H1 (cell line): ENCODE data around the gene DGCR6L. TPM values are rescaled to one million over a fixed set of nuclear protein-coding genes. Genes with fewer than 3 reads are reported as not detected.

Source experiments
- KDM4A ChIP-seq: IDR thresholded peaks from one replicate; pipeline ENCODE4 v1.7.1; 2012; ENCODE audit warnings: low read depth, mild to moderate bottlenecking, moderate library complexity, low read length, inconsistent platforms; ENCODE audit not compliant: severe bottlenecking
- POLR2AphosphoS5 ChIP-seq: IDR thresholded peaks from 2 replicates; pipeline ENCODE4 v1.6.1; 2011; ENCODE audit warnings: low read depth, low read length
- RNF2 ChIP-seq: fragments of 200-900, 300-1000 bp; sonication (generic); IDR thresholded peaks from 2 replicates; pipeline ENCODE4 v1.7.1; 2016; ENCODE audit warnings: borderline replicate concordance, low read depth, mild to moderate bottlenecking, antibody characterized with exemption, low read length; ENCODE audit not compliant: poor library complexity, severe bottlenecking; ENCODE audit errors: missing control alignments
- TAF1 ChIP-seq: IDR thresholded peaks from 2 replicates; pipeline ENCODE4 v1.6.1; 2011; ENCODE audit warnings: mild to moderate bottlenecking, low read depth, low read length
- polyA plus RNA-seq, 7 experiments: library from polyadenylated mRNA; depleted of rRNA in 3 of 7; stranded (reverse) in 5 of 7; unstranded in 2 of 7; fragments of >200 nt in 5 of 7; fragments of 200-250 nt in 2 of 7; gene quantifications; 1 replicate in 5 of 7; 2 replicates in 1 of 7; 4 replicates in 1 of 7; pipeline versions ENCODE4 v1.2.1 to v1.2.3, GENCODE V29; 2011 to 2013; ENCODE audit warnings: missing spikeins in 2 of 7, mixed read lengths in 2 of 7
- total RNA-seq: library from RNA; stranded (reverse); fragmentation: NEBNext Ultra II Directional; extraction: Animal tissue kit (Norgen Biotek cat#: 25700); gene quantifications from 2 replicates; pipeline ENCODE4 v1.2.1, GENCODE V29; 2021
- TF ChIP-seq, protein P1 (sequence below), 3 experiments: IDR thresholded peaks; 1 replicate in 2 of 3; 2 replicates in 1 of 3; pipeline versions ENCODE4 v1.5.1 to v1.6.1; 2011; ENCODE audit warnings: low read length in 3 of 3, mild to moderate bottlenecking in 3 of 3, inconsistent platforms in 2 of 3, low read depth in 1 of 3, moderate library complexity in 1 of 3; ENCODE audit not compliant: insufficient read depth in 1 of 3; ENCODE audit errors: control extremely low read depth in 1 of 3
- TF ChIP-seq, protein P2 (sequence below): fragments of 300-600 bp; sonication (generic); IDR thresholded peaks from 2 replicates; pipeline ENCODE4 v1.7.1; 2012; ENCODE audit warnings: low read length, moderate library complexity, mild to moderate bottlenecking, inconsistent platforms; ENCODE audit not compliant: insufficient replicate concordance

Gene DGCR6L
- total and polyA plus RNA-seq, 2 of the 8 experiments (the other 6 are each of a cell fraction or from before 2014, with no cell fraction given): 43.6 to 72.6 TPM

DNA sequence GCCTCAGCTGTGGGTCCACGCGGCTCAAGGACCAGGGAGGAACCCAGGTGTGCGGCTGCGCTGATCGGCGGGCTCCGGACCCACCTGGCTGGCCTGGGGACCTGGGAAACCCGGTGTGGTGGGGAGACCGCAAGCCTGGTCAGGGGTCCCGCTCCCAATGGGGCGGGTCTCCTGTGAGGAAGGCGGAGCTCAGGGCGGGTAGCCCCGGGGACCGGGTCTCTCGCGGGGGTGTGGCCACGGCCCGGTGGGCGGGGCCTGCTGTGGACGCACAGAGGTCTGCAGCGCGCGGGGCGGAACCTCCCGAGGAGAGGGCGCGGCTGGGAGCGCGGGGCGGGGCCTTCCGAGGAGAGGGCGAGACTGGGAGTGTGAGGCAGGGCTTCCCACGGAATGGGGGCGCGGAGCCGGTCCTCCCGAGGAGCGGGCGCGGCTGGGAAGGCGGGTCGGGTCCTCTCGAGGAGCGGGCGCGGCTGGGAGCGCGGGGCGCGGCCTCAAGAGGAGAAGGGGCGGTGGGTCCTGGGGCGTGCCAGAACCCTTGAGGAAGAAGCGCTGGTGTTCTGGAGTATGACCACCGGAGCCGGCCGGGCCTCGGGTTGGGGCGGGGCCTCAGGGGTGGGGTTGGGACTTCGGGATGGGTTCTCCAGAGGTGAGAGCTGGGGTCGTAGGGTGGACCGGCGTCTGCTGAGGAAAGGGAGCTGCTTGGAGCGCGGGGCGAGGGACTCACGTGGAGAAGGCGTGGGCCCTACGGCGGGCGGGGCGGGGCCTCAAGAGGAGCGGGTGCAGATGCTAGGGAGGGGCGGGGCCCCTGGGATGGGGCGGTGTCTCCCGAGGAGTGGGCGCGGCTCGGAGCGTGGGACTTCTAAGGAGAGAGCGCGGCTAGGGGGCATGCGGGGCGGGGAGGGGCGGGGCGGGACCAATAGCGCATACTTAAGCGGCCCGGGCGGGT is 20.8 kb downstream of the DGCR6L start (continued):
- TF ChIP-seq TAF1 (no peak), RNF2 (no peak), POLR2AphosphoS5 (no peak), KDM4A (peak; percentile 69)
- TF ChIP-seq, protein P1, sequence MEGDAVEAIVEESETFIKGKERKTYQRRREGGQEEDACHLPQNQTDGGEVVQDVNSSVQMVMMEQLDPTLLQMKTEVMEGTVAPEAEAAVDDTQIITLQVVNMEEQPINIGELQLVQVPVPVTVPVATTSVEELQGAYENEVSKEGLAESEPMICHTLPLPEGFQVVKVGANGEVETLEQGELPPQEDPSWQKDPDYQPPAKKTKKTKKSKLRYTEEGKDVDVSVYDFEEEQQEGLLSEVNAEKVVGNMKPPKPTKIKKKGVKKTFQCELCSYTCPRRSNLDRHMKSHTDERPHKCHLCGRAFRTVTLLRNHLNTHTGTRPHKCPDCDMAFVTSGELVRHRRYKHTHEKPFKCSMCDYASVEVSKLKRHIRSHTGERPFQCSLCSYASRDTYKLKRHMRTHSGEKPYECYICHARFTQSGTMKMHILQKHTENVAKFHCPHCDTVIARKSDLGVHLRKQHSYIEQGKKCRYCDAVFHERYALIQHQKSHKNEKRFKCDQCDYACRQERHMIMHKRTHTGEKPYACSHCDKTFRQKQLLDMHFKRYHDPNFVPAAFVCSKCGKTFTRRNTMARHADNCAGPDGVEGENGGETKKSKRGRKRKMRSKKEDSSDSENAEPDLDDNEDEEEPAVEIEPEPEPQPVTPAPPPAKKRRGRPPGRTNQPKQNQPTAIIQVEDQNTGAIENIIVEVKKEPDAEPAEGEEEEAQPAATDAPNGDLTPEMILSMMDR (IDR thresholded peaks at IDR 0.05; ENCODE audit: control extremely low read depth in 1 of 3, insufficient read depth in 1 of 3, low read depth in 1 of 3, low read length in 3 of 3): no peak
- TF ChIP-seq, protein P2, sequence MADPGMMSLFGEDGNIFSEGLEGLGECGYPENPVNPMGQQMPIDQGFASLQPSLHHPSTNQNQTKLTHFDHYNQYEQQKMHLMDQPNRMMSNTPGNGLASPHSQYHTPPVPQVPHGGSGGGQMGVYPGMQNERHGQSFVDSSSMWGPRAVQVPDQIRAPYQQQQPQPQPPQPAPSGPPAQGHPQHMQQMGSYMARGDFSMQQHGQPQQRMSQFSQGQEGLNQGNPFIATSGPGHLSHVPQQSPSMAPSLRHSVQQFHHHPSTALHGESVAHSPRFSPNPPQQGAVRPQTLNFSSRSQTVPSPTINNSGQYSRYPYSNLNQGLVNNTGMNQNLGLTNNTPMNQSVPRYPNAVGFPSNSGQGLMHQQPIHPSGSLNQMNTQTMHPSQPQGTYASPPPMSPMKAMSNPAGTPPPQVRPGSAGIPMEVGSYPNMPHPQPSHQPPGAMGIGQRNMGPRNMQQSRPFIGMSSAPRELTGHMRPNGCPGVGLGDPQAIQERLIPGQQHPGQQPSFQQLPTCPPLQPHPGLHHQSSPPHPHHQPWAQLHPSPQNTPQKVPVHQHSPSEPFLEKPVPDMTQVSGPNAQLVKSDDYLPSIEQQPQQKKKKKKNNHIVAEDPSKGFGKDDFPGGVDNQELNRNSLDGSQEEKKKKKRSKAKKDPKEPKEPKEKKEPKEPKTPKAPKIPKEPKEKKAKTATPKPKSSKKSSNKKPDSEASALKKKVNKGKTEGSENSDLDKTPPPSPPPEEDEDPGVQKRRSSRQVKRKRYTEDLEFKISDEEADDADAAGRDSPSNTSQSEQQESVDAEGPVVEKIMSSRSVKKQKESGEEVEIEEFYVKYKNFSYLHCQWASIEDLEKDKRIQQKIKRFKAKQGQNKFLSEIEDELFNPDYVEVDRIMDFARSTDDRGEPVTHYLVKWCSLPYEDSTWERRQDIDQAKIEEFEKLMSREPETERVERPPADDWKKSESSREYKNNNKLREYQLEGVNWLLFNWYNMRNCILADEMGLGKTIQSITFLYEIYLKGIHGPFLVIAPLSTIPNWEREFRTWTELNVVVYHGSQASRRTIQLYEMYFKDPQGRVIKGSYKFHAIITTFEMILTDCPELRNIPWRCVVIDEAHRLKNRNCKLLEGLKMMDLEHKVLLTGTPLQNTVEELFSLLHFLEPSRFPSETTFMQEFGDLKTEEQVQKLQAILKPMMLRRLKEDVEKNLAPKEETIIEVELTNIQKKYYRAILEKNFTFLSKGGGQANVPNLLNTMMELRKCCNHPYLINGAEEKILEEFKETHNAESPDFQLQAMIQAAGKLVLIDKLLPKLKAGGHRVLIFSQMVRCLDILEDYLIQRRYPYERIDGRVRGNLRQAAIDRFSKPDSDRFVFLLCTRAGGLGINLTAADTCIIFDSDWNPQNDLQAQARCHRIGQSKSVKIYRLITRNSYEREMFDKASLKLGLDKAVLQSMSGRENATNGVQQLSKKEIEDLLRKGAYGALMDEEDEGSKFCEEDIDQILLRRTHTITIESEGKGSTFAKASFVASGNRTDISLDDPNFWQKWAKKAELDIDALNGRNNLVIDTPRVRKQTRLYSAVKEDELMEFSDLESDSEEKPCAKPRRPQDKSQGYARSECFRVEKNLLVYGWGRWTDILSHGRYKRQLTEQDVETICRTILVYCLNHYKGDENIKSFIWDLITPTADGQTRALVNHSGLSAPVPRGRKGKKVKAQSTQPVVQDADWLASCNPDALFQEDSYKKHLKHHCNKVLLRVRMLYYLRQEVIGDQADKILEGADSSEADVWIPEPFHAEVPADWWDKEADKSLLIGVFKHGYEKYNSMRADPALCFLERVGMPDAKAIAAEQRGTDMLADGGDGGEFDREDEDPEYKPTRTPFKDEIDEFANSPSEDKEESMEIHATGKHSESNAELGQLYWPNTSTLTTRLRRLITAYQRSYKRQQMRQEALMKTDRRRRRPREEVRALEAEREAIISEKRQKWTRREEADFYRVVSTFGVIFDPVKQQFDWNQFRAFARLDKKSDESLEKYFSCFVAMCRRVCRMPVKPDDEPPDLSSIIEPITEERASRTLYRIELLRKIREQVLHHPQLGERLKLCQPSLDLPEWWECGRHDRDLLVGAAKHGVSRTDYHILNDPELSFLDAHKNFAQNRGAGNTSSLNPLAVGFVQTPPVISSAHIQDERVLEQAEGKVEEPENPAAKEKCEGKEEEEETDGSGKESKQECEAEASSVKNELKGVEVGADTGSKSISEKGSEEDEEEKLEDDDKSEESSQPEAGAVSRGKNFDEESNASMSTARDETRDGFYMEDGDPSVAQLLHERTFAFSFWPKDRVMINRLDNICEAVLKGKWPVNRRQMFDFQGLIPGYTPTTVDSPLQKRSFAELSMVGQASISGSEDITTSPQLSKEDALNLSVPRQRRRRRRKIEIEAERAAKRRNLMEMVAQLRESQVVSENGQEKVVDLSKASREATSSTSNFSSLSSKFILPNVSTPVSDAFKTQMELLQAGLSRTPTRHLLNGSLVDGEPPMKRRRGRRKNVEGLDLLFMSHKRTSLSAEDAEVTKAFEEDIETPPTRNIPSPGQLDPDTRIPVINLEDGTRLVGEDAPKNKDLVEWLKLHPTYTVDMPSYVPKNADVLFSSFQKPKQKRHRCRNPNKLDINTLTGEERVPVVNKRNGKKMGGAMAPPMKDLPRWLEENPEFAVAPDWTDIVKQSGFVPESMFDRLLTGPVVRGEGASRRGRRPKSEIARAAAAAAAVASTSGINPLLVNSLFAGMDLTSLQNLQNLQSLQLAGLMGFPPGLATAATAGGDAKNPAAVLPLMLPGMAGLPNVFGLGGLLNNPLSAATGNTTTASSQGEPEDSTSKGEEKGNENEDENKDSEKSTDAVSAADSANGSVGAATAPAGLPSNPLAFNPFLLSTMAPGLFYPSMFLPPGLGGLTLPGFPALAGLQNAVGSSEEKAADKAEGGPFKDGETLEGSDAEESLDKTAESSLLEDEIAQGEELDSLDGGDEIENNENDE: no peak
